ENCODE results near the gene FBXL7. TPM values are rescaled to one million over a fixed set of nuclear protein-coding genes. Genes with fewer than 3 reads are reported as not detected.

FBXL7 gene
- total RNA-seq, 4 donors from 2014 or later = 5.7 to 47.4 (median 6.3) TPM

DNA sequence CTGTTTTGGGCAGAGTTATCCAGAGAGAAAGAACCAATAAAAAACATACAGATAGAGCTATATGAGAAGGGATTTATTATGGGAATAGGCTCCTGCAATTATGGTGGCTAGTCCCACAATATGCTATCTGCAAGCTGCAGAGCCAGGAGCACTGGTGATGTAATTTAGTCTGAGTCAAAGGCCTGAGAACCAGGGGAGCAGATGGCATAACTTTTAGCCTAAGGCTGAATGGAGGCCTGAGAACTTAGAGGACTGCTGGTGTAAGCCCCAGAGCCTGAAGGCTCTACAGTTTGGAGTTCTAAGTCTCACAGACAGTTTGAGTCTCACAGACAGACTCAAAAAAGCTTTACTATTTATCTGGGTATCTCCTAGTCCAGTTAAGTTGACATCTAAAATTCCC is 263.8 kb downstream of the FBXL7 start:
- intact Hi-C loops (cut with DNase I; ENCODE audit: low total_unique reads) = no loop called here
- no peaks in the 10 kb centered on the region for H3K9me3 ChIP-seq
- no peak overlapping the region for H3K4me3 ChIP-seq

GRCh38 chr5:15768936-15769335 is 269.0 kb downstream of the FBXL7 start:
- 75 to 83% methylated on average over 3 of the region's 3 CpGs for WGBS, 2 donors (ENCODE audit: low coverage in 1 of 2)
- no peak for DNase-seq
- no peaks in the 10 kb centered on the region for H3K36me3 ChIP-seq
- H3K27me3 ChIP-seq = no peaks in the 10 kb centered on the region
- H3K9me3 ChIP-seq = no peaks in the 10 kb centered on the region
- intact Hi-C loops (cut with DNase I; ENCODE audit: low total_unique reads) (no loop called here), in situ Hi-C loops (cut with MboI; ENCODE audit: low pct_ligation_motif_present in 1 of 4, low pct_unique_long_range_greater_than_20kb in 1 of 4, low sequenced_read_pairs in 3 of 4) (no loop called here)
- no peak for TF ChIP-seq POLR2AphosphoS5 (IDR thresholded peaks at IDR 0.05)
- no peak for TF ChIP-seq CTCF (IDR thresholded peaks at IDR 0.05)
- TF ChIP-seq POLR2A (IDR thresholded peaks at IDR 0.05) = no peak
- no peak for TF ChIP-seq EP300 (IDR thresholded peaks at IDR 0.05; ENCODE audit: low read depth)
- H3K27ac ChIP-seq = no peak overlapping the region
- H3K4me1 ChIP-seq = no peaks in the 10 kb centered on the region
- no peak overlapping the region for H3K4me3 ChIP-seq

More for the DNA sequence above, 263.8 kb downstream of the FBXL7 start:
- no peaks in the 10 kb centered on the region for H3K27me3 ChIP-seq
- H3K4me1 ChIP-seq = no peaks in the 10 kb centered on the region
- no peaks in the 10 kb centered on the region for H3K36me3 ChIP-seq
- H3K27ac ChIP-seq = no peak overlapping the region
- no peak for TF ChIP-seq POLR2AphosphoS5 (IDR thresholded peaks at IDR 0.05)
- no peak for TF ChIP-seq POLR2A (IDR thresholded peaks at IDR 0.05)
- in situ Hi-C loops (cut with MboI; ENCODE audit: low pct_ligation_motif_present in 1 of 4, low pct_unique_long_range_greater_than_20kb in 1 of 4, low sequenced_read_pairs in 3 of 4) = no loop called here
- no peak for DNase-seq

GRCh38 chr5:15772131-15772530 is 272.2 kb downstream of the FBXL7 start:
- H3K27me3 ChIP-seq = no peaks in the 10 kb centered on the region
- H3K4me1 ChIP-seq = no peaks in the 10 kb centered on the region
- no peak overlapping the region for H3K4me3 ChIP-seq
- no peak overlapping the region for H3K27ac ChIP-seq
- H3K9me3 ChIP-seq = no peaks in the 10 kb centered on the region
- in situ Hi-C loops (cut with MboI; ENCODE audit: low pct_ligation_motif_present in 1 of 4, low pct_unique_long_range_greater_than_20kb in 1 of 4, low sequenced_read_pairs in 3 of 4) = no loop called here
- DNase-seq = no peak
- TF ChIP-seq POLR2A (IDR thresholded peaks at IDR 0.05) (no peak), EP300 (IDR thresholded peaks at IDR 0.05; ENCODE audit: low read depth) (no peak), CTCF (IDR thresholded peaks at IDR 0.05) (no peak), POLR2AphosphoS5 (IDR thresholded peaks at IDR 0.05) (no peak)
- intact Hi-C loops (cut with DNase I; ENCODE audit: low total_unique reads) = no loop called here
- H3K36me3 ChIP-seq = no peaks in the 10 kb centered on the region
- 71 to 86% methylated on average over 1 of the region's 1 CpG for WGBS, 2 donors (ENCODE audit: low coverage in 1 of 2)

- H3K9me3 ChIP-seq = no peaks in the 10 kb centered on the region
- H3K4me3 ChIP-seq = no peak overlapping the region
- no peaks in the 10 kb centered on the region for H3K36me3 ChIP-seq
- H3K4me1 ChIP-seq = no peaks in the 10 kb centered on the region
- H3K27ac ChIP-seq = no peak overlapping the region
- no peak for DNase-seq
- H3K27me3 ChIP-seq = no peaks in the 10 kb centered on the region
- 60 to 70% methylated on average over 2 of the region's 2 CpGs for WGBS, 2 donors (ENCODE audit: low coverage in 1 of 2)
- intact Hi-C loops (cut with DNase I; ENCODE audit: low total_unique reads) = no loop called here
- in situ Hi-C loops (cut with MboI; ENCODE audit: low pct_ligation_motif_present in 1 of 4, low pct_unique_long_range_greater_than_20kb in 1 of 4, low sequenced_read_pairs in 3 of 4) = no loop called here
- no peak for TF ChIP-seq EP300 (IDR thresholded peaks at IDR 0.05; ENCODE audit: low read depth)
- no peak for TF ChIP-seq POLR2A (IDR thresholded peaks at IDR 0.05)
- TF ChIP-seq POLR2AphosphoS5 (IDR thresholded peaks at IDR 0.05) = no peak
These were observed 274.7 kb downstream of the FBXL7 start for GRCh38 chr5:15774632-15775031.

DNA sequence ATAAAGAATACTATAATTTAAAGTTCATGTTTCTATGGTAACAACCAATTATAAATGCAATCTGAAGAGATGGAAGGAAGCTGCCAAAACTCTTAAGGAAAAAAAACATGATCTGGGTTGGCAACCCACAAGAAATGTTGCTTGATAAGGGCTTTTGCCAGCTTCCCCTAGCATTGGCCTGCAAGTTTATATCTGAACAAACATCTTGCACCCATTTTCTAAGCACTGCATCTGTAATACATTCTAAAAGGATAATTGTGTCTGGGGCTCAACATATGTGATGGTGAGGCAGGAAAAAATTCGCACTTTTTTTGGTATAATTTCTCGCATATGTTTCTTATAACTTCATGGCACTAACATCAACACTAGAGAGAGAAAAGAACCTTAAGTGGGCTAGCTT is 276.4 kb downstream of the FBXL7 start:
- H3K4me3 ChIP-seq = no peak overlapping the region
- DNase-seq = no peak
- intact Hi-C loops (cut with DNase I; ENCODE audit: low total_unique reads) (no loop called here), in situ Hi-C loops (cut with MboI; ENCODE audit: low pct_ligation_motif_present in 1 of 4, low pct_unique_long_range_greater_than_20kb in 1 of 4, low sequenced_read_pairs in 3 of 4) (no loop called here)
- no peak overlapping the region for H3K27ac ChIP-seq
- H3K36me3 ChIP-seq = no peaks in the 10 kb centered on the region
- H3K27me3 ChIP-seq = no peaks in the 10 kb centered on the region
- TF ChIP-seq EP300 (IDR thresholded peaks at IDR 0.05; ENCODE audit: low read depth) (no peak), POLR2A (IDR thresholded peaks at IDR 0.05) (no peak), POLR2AphosphoS5 (IDR thresholded peaks at IDR 0.05) (no peak), CTCF (IDR thresholded peaks at IDR 0.05) (no peak)
- WGBS, 2 donors (ENCODE audit: low coverage in 1 of 2) = 72 to 82% methylated on average over 2 of the region's 2 CpGs
- H3K4me1 ChIP-seq = no peaks in the 10 kb centered on the region
- no peaks in the 10 kb centered on the region for H3K9me3 ChIP-seq

Measured in transverse colon (tissue), 4 donors.